ENCODE data around the gene MYRFL. TPM values are rescaled to one million over a fixed set of nuclear protein-coding genes. Genes with fewer than 3 reads are reported as not detected.

Gene MYRFL
- total and polyA plus RNA-seq, 2 experiments from 2014 or later, result 2.3 to 2.7 TPM

DNA sequence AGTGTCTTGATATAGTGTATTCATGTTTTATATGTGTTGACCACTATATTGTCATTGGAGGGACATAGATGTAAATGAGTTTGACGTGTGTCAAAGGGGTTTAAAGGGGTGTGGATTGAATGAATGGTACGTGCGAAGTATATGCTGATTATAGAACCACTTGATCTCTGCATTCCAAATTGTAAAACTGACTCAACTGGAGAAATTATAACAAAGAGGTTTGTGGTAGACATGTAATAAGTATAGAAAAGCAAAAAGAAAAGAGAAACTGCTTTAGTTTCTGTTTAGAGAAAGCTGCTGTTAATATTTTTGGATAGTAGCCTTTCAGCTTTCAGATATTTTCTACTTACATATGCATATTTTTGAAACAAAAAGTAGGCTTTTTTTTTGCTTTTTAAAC lies 8.9 kb upstream of the MYRFL start:
- 97% methylated on average over 3 of the region's 3 CpGs for WGBS (ENCODE audit: low lambda C conversion rate, missing lambda C conversion rate)
- Histone ChIP-seq H4K20me1 (ENCODE audit: insufficient read depth, poor library complexity, severe bottlenecking) (no peaks in the 10 kb centered on the region), H3K9me2 (replicated peaks; ENCODE audit: insufficient read depth) (no peaks in the 10 kb centered on the region)

DNA sequence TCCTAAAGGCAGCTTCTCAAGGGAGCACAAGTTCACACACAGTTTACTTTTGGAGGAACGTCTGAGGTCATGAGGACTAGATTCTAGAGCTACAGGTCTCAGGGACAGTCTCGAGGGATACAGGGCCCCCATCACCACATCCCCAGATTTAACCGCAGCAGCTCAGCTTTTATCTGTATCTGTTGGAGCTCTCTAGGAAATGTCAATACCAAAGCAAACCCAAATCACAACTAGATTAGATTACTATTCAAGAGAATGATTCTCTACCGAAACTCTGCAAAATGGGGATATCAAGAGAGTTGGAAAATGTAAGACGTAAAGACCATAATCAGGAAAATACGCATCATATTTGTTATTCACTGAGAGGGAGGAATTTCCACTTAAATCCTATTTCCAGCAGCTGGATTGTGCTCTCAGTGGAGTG lies 4.0 kb upstream of the MYRFL start:
- Histone ChIP-seq H3K9me3 (ENCODE audit: low read depth) (no peaks in the 10 kb centered on the region), H3K4me1 (ENCODE audit: insufficient read depth) (no peaks in the 10 kb centered on the region), H4K20me1 (ENCODE audit: insufficient read depth, poor library complexity, severe bottlenecking) (no peaks in the 10 kb centered on the region), H3K4me2 (no peak overlapping the region), H3K4me3 (no peak overlapping the region), H3K79me2 (no peaks in the 10 kb centered on the region), H3K9me2 (replicated peaks; ENCODE audit: insufficient read depth) (no peaks in the 10 kb centered on the region), H3K27ac (no peak overlapping the region), H2AFZ (no peak overlapping the region), H3K36me3 (replicated peaks; ENCODE audit: insufficient read depth, low read depth) (no peaks in the 10 kb centered on the region), H3K27me3 (no peaks in the 10 kb centered on the region)
- no peak for DNase-seq (ENCODE audit: low spot score)
- no peak for TF ChIP-seq EZH2 (IDR thresholded peaks at IDR 0.05; ENCODE audit: borderline replicate concordance)
- TF ChIP-seq EZH2phosphoT487 (IDR thresholded peaks at IDR 0.05; ENCODE audit: low read depth, severe bottlenecking, unreplicated experiment), result no peak
- TF ChIP-seq, protein P1, sequence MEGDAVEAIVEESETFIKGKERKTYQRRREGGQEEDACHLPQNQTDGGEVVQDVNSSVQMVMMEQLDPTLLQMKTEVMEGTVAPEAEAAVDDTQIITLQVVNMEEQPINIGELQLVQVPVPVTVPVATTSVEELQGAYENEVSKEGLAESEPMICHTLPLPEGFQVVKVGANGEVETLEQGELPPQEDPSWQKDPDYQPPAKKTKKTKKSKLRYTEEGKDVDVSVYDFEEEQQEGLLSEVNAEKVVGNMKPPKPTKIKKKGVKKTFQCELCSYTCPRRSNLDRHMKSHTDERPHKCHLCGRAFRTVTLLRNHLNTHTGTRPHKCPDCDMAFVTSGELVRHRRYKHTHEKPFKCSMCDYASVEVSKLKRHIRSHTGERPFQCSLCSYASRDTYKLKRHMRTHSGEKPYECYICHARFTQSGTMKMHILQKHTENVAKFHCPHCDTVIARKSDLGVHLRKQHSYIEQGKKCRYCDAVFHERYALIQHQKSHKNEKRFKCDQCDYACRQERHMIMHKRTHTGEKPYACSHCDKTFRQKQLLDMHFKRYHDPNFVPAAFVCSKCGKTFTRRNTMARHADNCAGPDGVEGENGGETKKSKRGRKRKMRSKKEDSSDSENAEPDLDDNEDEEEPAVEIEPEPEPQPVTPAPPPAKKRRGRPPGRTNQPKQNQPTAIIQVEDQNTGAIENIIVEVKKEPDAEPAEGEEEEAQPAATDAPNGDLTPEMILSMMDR (IDR thresholded peaks at IDR 0.05; ENCODE audit: poor library complexity), result no peak
- WGBS (ENCODE audit: low lambda C conversion rate, missing lambda C conversion rate), result 68% methylated on average over 6 of the region's 6 CpGs

More for the DNA sequence above, 8.9 kb upstream of the MYRFL start:
- no peaks in the 10 kb centered on the region for H3K4me1 ChIP-seq (ENCODE audit: insufficient read depth)
- H3K79me2 ChIP-seq, result no peaks in the 10 kb centered on the region
- H3K9me3 ChIP-seq (ENCODE audit: low read depth), result no peaks in the 10 kb centered on the region
- H3K4me2 ChIP-seq, result no peak overlapping the region
- DNase-seq (ENCODE audit: low spot score), result no peak
- H2AFZ ChIP-seq, result no peak overlapping the region
- no peak overlapping the region for H3K4me3 ChIP-seq
- no peaks in the 10 kb centered on the region for H3K36me3 ChIP-seq (replicated peaks; ENCODE audit: insufficient read depth, low read depth)
- no peak overlapping the region for H3K27ac ChIP-seq
- TF ChIP-seq EZH2phosphoT487 (IDR thresholded peaks at IDR 0.05; ENCODE audit: low read depth, severe bottlenecking, unreplicated experiment) (no peak), EZH2 (IDR thresholded peaks at IDR 0.05; ENCODE audit: borderline replicate concordance) (no peak)
- TF ChIP-seq, protein P1 (IDR thresholded peaks at IDR 0.05; ENCODE audit: poor library complexity), result no peak
- H3K27me3 ChIP-seq, result no peaks in the 10 kb centered on the region

DNA sequence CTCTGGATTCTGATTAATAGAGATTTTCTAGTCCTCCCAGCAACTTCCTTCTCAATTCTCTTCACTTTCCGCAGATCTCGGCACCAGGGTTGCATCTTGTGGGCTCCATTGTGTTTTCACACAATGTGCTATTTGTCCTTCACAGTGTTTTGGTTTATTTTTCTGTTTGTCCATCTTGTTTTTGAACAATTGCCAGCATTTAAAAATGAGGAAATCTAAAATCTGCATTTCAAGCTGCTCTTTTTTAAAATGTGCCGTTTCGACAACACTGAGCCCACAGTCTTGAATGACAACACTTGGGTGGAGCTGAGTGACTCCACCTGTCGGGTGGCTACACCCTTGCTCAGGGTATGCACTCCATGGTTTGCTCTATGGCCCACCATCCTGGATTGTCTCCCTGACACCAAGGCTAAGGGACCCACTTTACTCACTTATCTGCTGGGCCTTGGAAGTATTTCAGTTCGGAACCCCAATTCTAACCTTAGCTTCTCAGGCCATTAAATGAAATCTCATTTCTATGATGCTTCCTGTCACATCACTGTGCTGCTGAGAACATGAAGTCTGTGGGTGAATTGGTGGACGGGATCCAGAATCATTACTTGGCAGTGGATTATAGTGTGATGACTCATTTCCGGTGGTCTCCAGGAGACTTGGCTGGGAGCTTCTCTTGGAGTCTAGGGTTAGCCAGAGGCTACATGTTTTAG lies 3.4 kb upstream of the MYRFL start:
- H3K27ac ChIP-seq, result no peak overlapping the region
- WGBS (ENCODE audit: low lambda C conversion rate, missing lambda C conversion rate), result 82% methylated on average over 8 of the region's 8 CpGs

More for the DNA sequence above, 3.4 kb upstream of the MYRFL start:
- Histone ChIP-seq H2AFZ (no peak overlapping the region), H3K27me3 (no peaks in the 10 kb centered on the region), H3K9me3 (ENCODE audit: low read depth) (no peaks in the 10 kb centered on the region), H3K79me2 (no peaks in the 10 kb centered on the region), H3K36me3 (replicated peaks; ENCODE audit: insufficient read depth, low read depth) (no peaks in the 10 kb centered on the region), H3K9me2 (replicated peaks; ENCODE audit: insufficient read depth) (no peaks in the 10 kb centered on the region), H4K20me1 (ENCODE audit: insufficient read depth, poor library complexity, severe bottlenecking) (no peaks in the 10 kb centered on the region), H3K4me1 (ENCODE audit: insufficient read depth) (no peaks in the 10 kb centered on the region), H3K4me2 (no peak overlapping the region), H3K4me3 (no peak overlapping the region)
- TF ChIP-seq EZH2phosphoT487 (IDR thresholded peaks at IDR 0.05; ENCODE audit: low read depth, severe bottlenecking, unreplicated experiment) (no peak), EZH2 (IDR thresholded peaks at IDR 0.05; ENCODE audit: borderline replicate concordance) (no peak)
- TF ChIP-seq, protein P1 (IDR thresholded peaks at IDR 0.05; ENCODE audit: poor library complexity), result no peak
- no peak for DNase-seq (ENCODE audit: low spot score)

All from hepatocyte (in vitro differentiated cells).